Measurements from ENCODE around the gene OR10AD1. TPM values are rescaled to one million over a fixed set of nuclear protein-coding genes. Genes with fewer than 3 reads are reported as not detected.
A peak's percentile ranks its signal among the peaks of the same experiment; 100 is the strongest.
"Not testable (repeated sequence)": the region's sequence is repeated elsewhere in the genome, so short reads cannot be mapped to it uniquely, and the experiment has no call there.

The OR10AD1 gene
- polyA plus RNA-seq, 3 donors: not detected

GRCh38 chr12:48237162-48237561, 34.1 kb upstream of the OR10AD1 start:
- intact Hi-C loops (cut with micrococcal nuclease): no loop called here
- Histone ChIP-seq H3K4me3 (replicated peaks in 1 of 3; ENCODE audit: low read depth in 2 of 3, low read length in 3 of 3) (no peak overlapping the region), H3K4me2 (replicated peaks; ENCODE audit: extremely low read depth, low read length, poor library complexity, severe bottlenecking) (no peak overlapping the region), H3K27me3 (ENCODE audit: control insufficient read depth in 2 of 2, insufficient read depth in 2 of 2, low read length in 2 of 2) (no peaks in the 10 kb centered on the region), H4K20me1 (ENCODE audit: insufficient read depth, low read length) (no peaks in the 10 kb centered on the region), H3K4me1 (ENCODE audit: control insufficient read depth in 1 of 2, insufficient read depth in 2 of 2, low read length in 2 of 2) (no peaks in the 10 kb centered on the region), H2AFZ (ENCODE audit: insufficient read depth, low read depth, low read length, poor library complexity, severe bottlenecking) (no peak overlapping the region), H3K27ac (ENCODE audit: low read depth in 1 of 2, low read length in 2 of 2) (no peak overlapping the region), H3K36me3 (replicated peaks in 1 of 2; ENCODE audit: control insufficient read depth in 1 of 2, insufficient read depth in 2 of 2, low read length in 2 of 2) (peaks cover 8 to 10% of the 10 kb centered on the region in 2 donors), H3K9ac (ENCODE audit: insufficient read depth, low read length, poor library complexity, severe bottlenecking) (no peak overlapping the region), H3K9me3 (replicated peaks in 1 of 2; ENCODE audit: control insufficient read depth in 1 of 2, insufficient read depth in 1 of 2, low read length in 2 of 2) (no peaks in the 10 kb centered on the region), H3K79me2 (ENCODE audit: insufficient read depth, low read length) (no peaks in the 10 kb centered on the region)
- Mint-ChIP-seq H3K9me3 (peaks cover 0 to 12% (median 8%) of the 10 kb centered on the region in 7 donors), H3K27ac (no peak overlapping the region), H3K36me3 (peaks cover 21 to 50% of the 10 kb centered on the region in 2 donors), H3K27me3 (ENCODE audit: low read depth in 3 of 3) (no peaks in the 10 kb centered on the region), H3K4me3 (no peak overlapping the region), H3K4me1 (no peaks in the 10 kb centered on the region)
- WGBS (ENCODE audit: insufficient coverage): 95% methylated on average over 2 of the region's 3 CpGs
- TF ChIP-seq CTCF (IDR thresholded peaks at IDR 0.05): no peak
- DNase-seq: no peak

GRCh38 chr12:48235796-48236333, 32.8 kb upstream of the OR10AD1 start:
- Histone ChIP-seq H3K36me3 (replicated peaks in 1 of 2; ENCODE audit: control insufficient read depth in 1 of 2, insufficient read depth in 2 of 2, low read length in 2 of 2) (peaks cover 8 to 10% of the 10 kb centered on the region in 2 donors), H3K4me2 (replicated peaks; ENCODE audit: extremely low read depth, low read length, poor library complexity, severe bottlenecking) (no peak overlapping the region)

GRCh38 chr12:48231169-48231958, 28.3 kb upstream of the OR10AD1 start:
- H3K27ac Mint-ChIP-seq; H3K4me2 ChIP-seq (replicated peaks; ENCODE audit: extremely low read depth, low read length, poor library complexity, severe bottlenecking); H3K9me3 ChIP-seq (replicated peaks in 1 of 2; ENCODE audit: control insufficient read depth in 1 of 2, insufficient read depth in 1 of 2, low read length in 2 of 2); H3K4me1 Mint-ChIP-seq; H4K20me1 ChIP-seq (ENCODE audit: insufficient read depth, low read length); H3K27me3 ChIP-seq (ENCODE audit: control insufficient read depth in 2 of 2, insufficient read depth in 2 of 2, low read length in 2 of 2); H3K4me3 ChIP-seq (replicated peaks in 1 of 3; ENCODE audit: low read depth in 2 of 3, low read length in 3 of 3); H3K36me3 ChIP-seq (replicated peaks in 1 of 2; ENCODE audit: control insufficient read depth in 1 of 2, insufficient read depth in 2 of 2, low read length in 2 of 2); H3K9ac ChIP-seq (ENCODE audit: insufficient read depth, low read length, poor library complexity, severe bottlenecking); H3K4me1 ChIP-seq (ENCODE audit: control insufficient read depth in 1 of 2, insufficient read depth in 2 of 2, low read length in 2 of 2); H2AFZ ChIP-seq (ENCODE audit: insufficient read depth, low read depth, low read length, poor library complexity, severe bottlenecking); H3K4me3 Mint-ChIP-seq; H3K79me2 ChIP-seq (ENCODE audit: insufficient read depth, low read length); H3K27me3 Mint-ChIP-seq (ENCODE audit: low read depth in 3 of 3); H3K27ac ChIP-seq (ENCODE audit: low read depth in 1 of 2, low read length in 2 of 2); DNase-seq; intact Hi-C loops (cut with micrococcal nuclease): not testable (repeated sequence)
- no CpG with 5 or more reads among the region's 2 CpGs for WGBS (ENCODE audit: insufficient coverage)
- H3K36me3 Mint-ChIP-seq: peaks cover 25 to 46% of the 10 kb centered on the region in 2 donors
- peaks cover 7 to 27% (median 16%) of the 10 kb centered on the region in 7 donors for H3K9me3 Mint-ChIP-seq

More at GRCh38 chr12:48235796-48236333, 32.8 kb upstream of the OR10AD1 start:
- Mint-ChIP-seq H3K36me3 (peaks cover 21 to 45% of the 10 kb centered on the region in 2 donors), H3K9me3 (peaks cover 0 to 9% (median 6%) of the 10 kb centered on the region in 7 donors), H3K4me1 (no peaks in the 10 kb centered on the region), H3K27me3 (ENCODE audit: low read depth in 3 of 3) (no peaks in the 10 kb centered on the region), H3K27ac (peak overlapping the region in 1 of 7 donors; percentile 47), H3K4me3 (no peak overlapping the region)
- H3K4me1 ChIP-seq (ENCODE audit: control insufficient read depth in 1 of 2, insufficient read depth in 2 of 2, low read length in 2 of 2): no peaks in the 10 kb centered on the region
- no peaks in the 10 kb centered on the region for H3K9me3 ChIP-seq (replicated peaks in 1 of 2; ENCODE audit: control insufficient read depth in 1 of 2, insufficient read depth in 1 of 2, low read length in 2 of 2)
- no peak overlapping the region for H3K4me3 ChIP-seq (replicated peaks in 1 of 3; ENCODE audit: low read depth in 2 of 3, low read length in 3 of 3)
- 91% methylated on average over 2 of the region's 4 CpGs for WGBS (ENCODE audit: insufficient coverage)
- H3K9ac ChIP-seq (ENCODE audit: insufficient read depth, low read length, poor library complexity, severe bottlenecking): no peak overlapping the region
- H3K27ac ChIP-seq (ENCODE audit: low read depth in 1 of 2, low read length in 2 of 2): no peak overlapping the region
- no peak overlapping the region for H2AFZ ChIP-seq (ENCODE audit: insufficient read depth, low read depth, low read length, poor library complexity, severe bottlenecking)
- no peaks in the 10 kb centered on the region for H3K79me2 ChIP-seq (ENCODE audit: insufficient read depth, low read length)
- intact Hi-C loops (cut with micrococcal nuclease): no loop called here
- no peaks in the 10 kb centered on the region for H3K27me3 ChIP-seq (ENCODE audit: control insufficient read depth in 2 of 2, insufficient read depth in 2 of 2, low read length in 2 of 2)
- no peak for DNase-seq
- no peak for TF ChIP-seq CTCF (IDR thresholded peaks at IDR 0.05)
- H4K20me1 ChIP-seq (ENCODE audit: insufficient read depth, low read length): no peaks in the 10 kb centered on the region

Measured in CD14-positive monocyte (primary cell).